GM18505 (cell line): ENCODE measurements around the gene CDCA7L.
"Not testable (repeated sequence)": the region's sequence is repeated elsewhere in the genome, so short reads cannot be mapped to it uniquely, and the experiment has no call there.

Source experiments
- ATAC-seq: cut with Tn5 transposase; IDR thresholded peaks from one replicate; pipeline ENCODE4 v1.9.1; 2021; ENCODE audit not compliant: unreplicated experiment
- POLR2A ChIP-seq: IDR thresholded peaks from 4 replicates; pipeline ENCODE4 v1.6.1; 2011; ENCODE audit warnings: borderline replicate concordance; ENCODE audit not compliant: insufficient read depth, insufficient read length; ENCODE audit errors: extremely low read depth

CDCA7L gene

GRCh38 chr7:21911341-21911875, 34.3 kb downstream of the CDCA7L start:
- TF ChIP-seq POLR2A = no peak
- ATAC-seq = no peak

- ATAC-seq = no peak
- TF ChIP-seq POLR2A = no peak
Observed at GRCh38 chr7:21910253-21910652, 35.4 kb downstream of the CDCA7L start.

- no peak for TF ChIP-seq POLR2A
- no peak for ATAC-seq
Observed at GRCh38 chr7:21908746-21909145, 37.0 kb downstream of the CDCA7L start.

GRCh38 chr7:21903020-21903786, 42.5 kb downstream of the CDCA7L start:
- ATAC-seq = no peak
- TF ChIP-seq POLR2A = no peak

- no peak for TF ChIP-seq POLR2A
- ATAC-seq = no peak
Observed at GRCh38 chr7:21902240-21902639, 43.5 kb downstream of the CDCA7L start.

- no peak for TF ChIP-seq POLR2A
- peak; percentile 97 for ATAC-seq
Observed at GRCh38 chr7:21898265-21898930, 47.3 kb downstream of the CDCA7L start.

GRCh38 chr7:21893401-21893800, 52.3 kb downstream of the CDCA7L start:
- no peak for ATAC-seq
- no peak for TF ChIP-seq POLR2A

- ATAC-seq = no peak
- TF ChIP-seq POLR2A = no peak
Observed at GRCh38 chr7:21891291-21891690, 54.4 kb downstream of the CDCA7L start.

- no peak for TF ChIP-seq POLR2A
- ATAC-seq = no peak
Observed at GRCh38 chr7:21887779-21888178, 57.9 kb downstream of the CDCA7L start.

- ATAC-seq = no peak
- no peak for TF ChIP-seq POLR2A
Observed at GRCh38 chr7:21887353-21887752, 58.3 kb downstream of the CDCA7L start.

GRCh38 chr7:21886396-21886795, 59.3 kb downstream of the CDCA7L start:
- no peak for ATAC-seq
- TF ChIP-seq POLR2A = no peak

GRCh38 chr7:21884496-21884895, 61.2 kb downstream of the CDCA7L start:
- no peak for ATAC-seq

GRCh38 chr7:21883501-21883900, 62.2 kb downstream of the CDCA7L start:
- not testable (repeated sequence) for ATAC-seq

More at GRCh38 chr7:21884496-21884895, 61.2 kb downstream of the CDCA7L start:
- no peak for TF ChIP-seq POLR2A

- TF ChIP-seq POLR2A = no peak
- no peak for ATAC-seq
Observed at GRCh38 chr7:21883069-21883468, 62.6 kb downstream of the CDCA7L start.
